Measurements from ENCODE around the gene DDB1.

The DDB1 gene

GRCh38 chr11:61336171-61336935 is 3.4 kb upstream of the DDB1 start:
- DNase-seq (ENCODE audit: low read depth in 2 of 2): peak; percentile 46 to 67

DNA sequence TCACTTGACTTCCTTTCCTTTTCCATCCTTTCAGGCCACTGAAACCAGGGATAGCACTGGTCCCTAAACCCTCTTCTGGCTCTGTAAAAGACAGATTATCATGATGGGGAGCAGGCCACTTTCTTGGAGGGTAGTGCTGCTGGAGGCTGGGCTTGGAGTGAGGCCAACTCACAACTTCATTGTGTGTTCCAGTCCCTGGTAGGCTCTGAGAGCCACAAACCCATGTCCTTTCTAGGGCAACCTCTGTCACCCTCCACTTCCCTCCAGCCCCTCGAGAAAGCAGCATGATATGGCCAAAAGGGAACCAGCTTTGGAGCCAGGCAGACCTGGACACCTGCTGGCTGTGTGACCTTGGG is 2.4 kb upstream of the DDB1 start:
- DNase-seq (ENCODE audit: low read depth in 2 of 2): no peak

GRCh38 chr11:61334434-61335354 is 1.8 kb upstream of the DDB1 start:
- DNase-seq (ENCODE audit: low read depth in 2 of 2): no peak

GRCh38 chr11:61333550-61334433 is 887 bp upstream of the DDB1 start:
- DNase-seq (ENCODE audit: low read depth in 2 of 2): no peak

DNA sequence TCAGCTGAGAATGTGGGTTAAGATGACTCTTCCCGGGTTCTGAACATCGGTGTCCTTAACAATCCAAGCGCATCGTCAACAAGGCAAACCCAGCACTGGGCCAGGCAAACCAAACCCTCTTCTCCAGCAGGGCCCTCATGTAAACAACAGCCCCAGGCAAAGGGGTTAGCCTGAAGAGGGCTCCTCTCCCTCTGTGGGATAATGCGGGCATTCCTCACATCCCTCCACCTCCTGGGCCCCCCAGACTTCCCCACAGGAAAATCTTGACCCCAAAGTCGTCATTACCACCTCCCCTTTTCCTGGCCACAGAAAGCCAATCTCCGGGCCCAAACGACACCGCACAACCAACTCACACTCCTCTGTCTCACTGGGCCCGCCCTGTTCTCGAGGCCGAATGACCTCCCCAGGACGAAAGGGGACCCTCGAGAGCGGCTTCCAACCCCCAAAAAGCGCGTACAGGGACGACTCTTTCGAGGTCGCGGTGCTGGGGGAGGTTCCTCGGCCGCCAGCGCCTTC is 566 bp downstream of the DDB1 start:
- no peak for DNase-seq (ENCODE audit: low read depth in 2 of 2)

DNA sequence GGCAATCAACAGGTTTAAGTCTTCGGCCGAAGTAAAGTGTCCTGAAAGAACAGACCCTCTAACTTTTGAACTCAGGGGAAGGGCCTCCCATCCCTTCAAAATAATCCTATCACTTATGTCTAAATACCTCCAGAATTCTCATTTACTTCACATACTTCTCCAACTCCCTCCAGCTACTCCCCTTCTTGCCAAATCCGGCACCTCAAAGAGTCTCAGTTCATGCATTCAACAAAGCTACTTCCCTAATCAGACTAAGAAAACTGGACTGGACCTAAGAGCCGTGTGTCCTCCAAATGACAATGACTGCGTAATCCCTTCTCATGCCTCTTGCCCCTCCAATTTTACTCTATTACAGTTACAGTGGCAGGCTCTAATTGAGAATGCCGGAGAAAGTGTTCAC is 1.3 kb downstream of the DDB1 start:
- DNase-seq (ENCODE audit: low read depth in 2 of 2): no peak

- no peak for DNase-seq (ENCODE audit: low read depth in 2 of 2)
Observed at GRCh38 chr11:61329871-61330270, 3.0 kb downstream of the DDB1 start.

DNA sequence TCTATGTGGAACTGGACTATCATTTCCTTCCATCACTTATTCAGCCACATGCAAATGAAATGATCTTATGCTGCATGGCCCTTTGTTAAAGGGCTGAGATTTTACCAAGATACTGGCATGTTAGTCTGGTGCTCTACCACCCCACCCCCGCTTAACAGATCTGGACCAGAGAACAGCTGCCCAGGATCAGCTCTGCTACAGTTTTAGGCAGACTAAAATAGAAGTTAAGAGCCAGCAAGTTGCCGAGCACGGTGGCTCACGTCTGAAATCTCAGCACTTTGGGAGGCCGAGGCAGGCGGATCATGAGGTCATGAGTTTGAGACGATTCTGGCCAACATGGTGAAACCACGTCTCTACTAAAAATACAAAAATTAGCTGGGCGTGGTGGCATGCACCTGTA is 4.6 kb downstream of the DDB1 start:
- no peak for DNase-seq (ENCODE audit: low read depth in 2 of 2)

DNA sequence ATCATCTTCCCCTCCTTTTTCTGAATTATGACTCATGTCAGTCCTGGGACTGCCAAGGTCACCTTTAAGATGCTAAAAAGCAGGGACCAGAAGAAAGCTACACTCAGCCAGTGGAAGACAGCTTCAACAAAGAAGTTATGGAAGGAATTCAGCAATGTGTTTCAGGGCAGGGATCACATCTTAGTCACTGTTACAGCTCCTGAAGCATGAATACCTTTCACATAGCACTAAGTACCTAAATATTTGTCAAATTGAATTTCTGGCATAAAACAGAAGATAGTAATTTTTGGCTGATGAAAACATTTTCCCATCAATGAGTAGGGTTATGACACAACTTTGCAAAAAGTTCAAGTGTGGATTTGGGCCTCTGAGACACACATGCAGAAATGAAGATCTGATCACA is 5.2 kb downstream of the DDB1 start:
- no peak for DNase-seq (ENCODE audit: low read depth in 2 of 2)

DNA sequence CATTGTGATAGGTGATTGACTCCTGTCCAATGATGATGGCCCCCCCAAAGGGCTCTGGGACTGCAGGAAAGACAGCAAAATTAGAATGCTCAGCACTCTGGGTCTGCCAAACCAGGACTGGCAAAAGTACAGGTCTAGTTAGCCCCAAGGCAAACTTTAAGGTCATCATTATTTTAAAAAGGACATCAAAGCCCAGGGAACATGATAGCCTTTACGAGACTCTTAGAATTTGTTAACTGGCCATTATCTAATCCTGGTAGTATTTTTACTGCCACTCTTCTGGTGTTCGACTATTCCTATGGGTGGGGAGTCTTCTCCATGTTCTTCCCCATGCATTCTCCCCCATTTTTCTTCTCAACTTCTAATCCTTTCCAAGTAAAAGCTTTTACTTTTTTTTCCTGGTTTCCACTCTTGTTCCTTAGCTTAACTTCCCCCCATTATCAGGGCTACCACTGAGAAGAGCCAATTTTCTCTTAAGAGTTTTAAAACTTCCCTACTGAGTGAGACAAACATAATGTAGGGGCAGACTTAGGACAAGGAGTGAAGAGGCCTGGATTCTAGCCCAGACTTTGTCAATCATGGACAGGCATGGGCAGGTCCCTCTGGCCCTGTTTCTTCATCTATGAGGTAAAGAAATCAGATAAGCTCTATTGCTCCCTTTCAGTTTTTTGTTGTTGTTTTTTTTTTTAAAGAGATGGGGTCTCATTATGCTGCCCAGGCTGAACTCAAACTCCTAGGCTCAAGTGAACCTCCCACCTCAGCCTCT is 7.1 kb downstream of the DDB1 start:
- DNase-seq (ENCODE audit: low read depth in 2 of 2): no peak

GRCh38 chr11:61315260-61315659 is 17.6 kb downstream of the DDB1 start:
- DNase-seq (ENCODE audit: low read depth in 2 of 2): no peak

- no peak for DNase-seq (ENCODE audit: low read depth in 2 of 2)
Observed at GRCh38 chr11:61310749-61311148, 22.2 kb downstream of the DDB1 start.

- no peak for DNase-seq (ENCODE audit: low read depth in 2 of 2)
Observed at GRCh38 chr11:61309739-61310138, 23.2 kb downstream of the DDB1 start.

GRCh38 chr11:61309141-61309540 is 23.8 kb downstream of the DDB1 start:
- no peak for DNase-seq (ENCODE audit: low read depth in 2 of 2)

DNA sequence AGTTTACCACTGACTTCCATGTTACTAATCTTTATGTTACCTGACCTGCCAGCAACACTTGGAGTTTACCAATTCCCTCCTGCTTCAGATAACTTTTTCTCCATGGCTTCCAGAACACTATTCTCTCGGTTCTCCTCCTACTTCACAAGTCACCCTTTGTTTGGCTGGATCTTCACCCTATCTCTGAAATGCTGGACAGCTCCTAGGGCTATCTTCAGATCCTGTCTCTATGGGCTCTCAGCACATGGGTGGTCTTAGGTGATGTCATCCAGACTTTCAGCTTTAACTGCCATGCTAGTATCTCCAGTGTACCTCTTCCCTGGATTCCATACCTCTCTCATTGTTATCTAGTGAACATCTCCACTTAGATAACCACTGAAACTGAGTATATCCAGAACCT is 25.6 kb downstream of the DDB1 start:
- no peak for DNase-seq (ENCODE audit: low read depth in 2 of 2)

DNA sequence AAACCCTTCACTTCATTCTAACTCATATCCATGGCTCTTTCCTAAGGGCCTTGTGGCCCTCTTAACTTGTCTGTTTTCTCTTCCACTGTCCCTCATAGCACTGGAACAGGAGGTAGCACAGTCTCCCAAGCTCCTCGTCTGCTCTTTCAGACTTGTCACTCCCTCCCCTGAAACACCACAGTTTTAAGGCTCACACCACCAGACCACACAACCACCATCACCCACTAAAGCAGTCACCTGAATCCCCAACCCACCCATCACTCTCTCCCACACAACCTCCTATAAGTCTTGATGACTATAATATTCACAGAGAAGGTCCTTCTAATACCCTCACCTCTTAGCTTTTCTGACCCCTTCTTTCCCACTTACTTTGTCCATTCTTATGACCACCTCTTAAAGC is 26.7 kb downstream of the DDB1 start:
- DNase-seq (ENCODE audit: low read depth in 2 of 2): no peak

GRCh38 chr11:61305417-61305816 is 27.5 kb downstream of the DDB1 start:
- no peak for DNase-seq (ENCODE audit: low read depth in 2 of 2)

DNA sequence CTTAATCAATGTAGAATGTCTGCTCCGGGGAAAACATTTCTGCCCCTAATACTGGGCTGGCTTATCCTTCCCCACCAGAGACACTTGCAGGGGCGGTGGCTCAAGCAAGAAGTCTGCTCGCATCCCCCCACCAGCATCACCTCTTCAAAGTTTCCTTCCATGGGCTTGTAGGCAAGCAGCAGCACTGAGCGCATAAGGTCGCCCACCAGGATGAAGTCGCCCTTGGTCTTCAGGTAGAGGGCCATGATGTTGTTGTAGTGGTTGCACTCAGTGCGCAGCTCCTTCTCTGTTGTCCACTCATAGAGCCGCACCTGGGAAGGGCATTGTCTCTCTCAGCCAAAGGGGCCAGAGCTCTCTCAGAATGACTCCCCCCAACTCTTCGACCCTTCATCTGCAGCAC is 29.2 kb downstream of the DDB1 start:
- DNase-seq (ENCODE audit: low read depth in 2 of 2): no peak

- no peak for DNase-seq (ENCODE audit: low read depth in 2 of 2)
Observed at GRCh38 chr11:61302550-61302949, 30.4 kb downstream of the DDB1 start.

DNA sequence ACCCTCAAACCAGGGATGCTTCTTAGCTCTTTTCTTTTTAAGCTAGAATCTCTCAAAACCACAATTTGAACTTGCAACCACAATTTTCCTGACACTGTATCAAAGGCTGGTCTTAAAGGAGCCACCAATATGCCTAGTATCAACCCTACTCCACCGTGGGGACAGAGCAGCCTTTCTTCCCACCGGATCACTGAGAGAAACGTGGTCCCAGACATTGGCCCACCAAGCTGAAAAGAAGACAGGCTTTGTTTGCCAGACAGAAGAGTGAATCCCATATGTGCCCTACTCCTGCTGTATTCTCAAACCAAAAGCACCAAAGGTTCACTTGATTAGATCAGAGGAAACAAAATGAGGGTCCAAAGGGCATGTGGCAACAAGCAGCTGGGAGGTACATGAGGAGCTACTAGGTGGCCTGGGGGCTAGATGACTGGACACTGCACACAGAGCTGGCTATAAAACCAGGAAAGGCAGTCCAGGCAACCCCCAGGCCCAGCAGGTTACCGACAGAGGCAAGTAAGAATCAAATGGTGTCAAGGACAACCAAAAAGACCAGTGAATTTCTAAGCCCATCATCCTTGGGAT is 34.2 kb downstream of the DDB1 start:
- no peak for DNase-seq (ENCODE audit: low read depth in 2 of 2)

GRCh38 chr11:61297746-61298145 is 35.2 kb downstream of the DDB1 start:
- DNase-seq (ENCODE audit: low read depth in 2 of 2): no peak

Data from stimulated activated CD8-positive, alpha-beta memory T cell treated with anti-CD3 and anti-CD28 coated beads, Interleukin-7, amount 100 ng/mL, for 4 hours (primary cell).